Panc1 (cell line): ENCODE data around the gene CEP170B.

ENCODE experiments used
- CTCF ChIP-seq: fragments of 450-650 bp; IDR thresholded peaks from 2 replicates; pipeline ENCODE4 v1.5.1; 2017; ENCODE audit warnings: mild to moderate bottlenecking
- POLR2AphosphoS5 ChIP-seq: IDR thresholded peaks from 2 replicates; pipeline ENCODE4 v1.6.1; 2012; ENCODE audit warnings: mild to moderate bottlenecking, low read depth, low read length, moderate library complexity
- TCF7L2 ChIP-seq: IDR thresholded peaks from 2 replicates; pipeline ENCODE4 v1.6.1; 2011; ENCODE audit warnings: mild to moderate bottlenecking, low read depth, low read length, inconsistent platforms
- TF ChIP-seq, protein P1 (sequence below), 2 experiments: IDR thresholded peaks; 2 replicates each; pipeline ENCODE4 v1.6.1; 2011 to 2012; ENCODE audit warnings: low read depth in 2 of 2, control low read depth in 1 of 2, low read length in 1 of 2, mild to moderate bottlenecking in 1 of 2, moderate library complexity in 1 of 2; ENCODE audit not compliant: insufficient read depth in 1 of 2

DNA sequence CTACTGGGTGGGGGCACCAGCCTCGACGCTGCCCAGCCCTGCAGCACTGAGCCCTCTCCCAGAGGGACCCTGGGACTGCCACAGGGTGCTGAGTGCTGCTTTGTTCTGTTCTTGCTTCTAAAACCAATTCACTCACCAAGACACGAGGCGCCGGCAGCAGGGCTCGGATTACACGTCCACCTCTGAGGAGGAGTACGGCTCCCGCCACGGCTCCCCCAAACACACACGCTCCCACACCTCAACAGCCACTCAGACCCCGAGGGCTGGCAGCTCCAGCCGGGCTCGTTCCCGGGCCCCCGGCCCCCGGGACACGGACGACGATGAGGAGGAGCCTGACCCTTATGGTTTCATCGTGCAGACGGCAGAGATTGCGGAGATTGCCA, 24.3 kb downstream of the CEP170B start:
- no peak for TF ChIP-seq CTCF
- TF ChIP-seq POLR2AphosphoS5, result no peak
- TF ChIP-seq, protein P1, sequence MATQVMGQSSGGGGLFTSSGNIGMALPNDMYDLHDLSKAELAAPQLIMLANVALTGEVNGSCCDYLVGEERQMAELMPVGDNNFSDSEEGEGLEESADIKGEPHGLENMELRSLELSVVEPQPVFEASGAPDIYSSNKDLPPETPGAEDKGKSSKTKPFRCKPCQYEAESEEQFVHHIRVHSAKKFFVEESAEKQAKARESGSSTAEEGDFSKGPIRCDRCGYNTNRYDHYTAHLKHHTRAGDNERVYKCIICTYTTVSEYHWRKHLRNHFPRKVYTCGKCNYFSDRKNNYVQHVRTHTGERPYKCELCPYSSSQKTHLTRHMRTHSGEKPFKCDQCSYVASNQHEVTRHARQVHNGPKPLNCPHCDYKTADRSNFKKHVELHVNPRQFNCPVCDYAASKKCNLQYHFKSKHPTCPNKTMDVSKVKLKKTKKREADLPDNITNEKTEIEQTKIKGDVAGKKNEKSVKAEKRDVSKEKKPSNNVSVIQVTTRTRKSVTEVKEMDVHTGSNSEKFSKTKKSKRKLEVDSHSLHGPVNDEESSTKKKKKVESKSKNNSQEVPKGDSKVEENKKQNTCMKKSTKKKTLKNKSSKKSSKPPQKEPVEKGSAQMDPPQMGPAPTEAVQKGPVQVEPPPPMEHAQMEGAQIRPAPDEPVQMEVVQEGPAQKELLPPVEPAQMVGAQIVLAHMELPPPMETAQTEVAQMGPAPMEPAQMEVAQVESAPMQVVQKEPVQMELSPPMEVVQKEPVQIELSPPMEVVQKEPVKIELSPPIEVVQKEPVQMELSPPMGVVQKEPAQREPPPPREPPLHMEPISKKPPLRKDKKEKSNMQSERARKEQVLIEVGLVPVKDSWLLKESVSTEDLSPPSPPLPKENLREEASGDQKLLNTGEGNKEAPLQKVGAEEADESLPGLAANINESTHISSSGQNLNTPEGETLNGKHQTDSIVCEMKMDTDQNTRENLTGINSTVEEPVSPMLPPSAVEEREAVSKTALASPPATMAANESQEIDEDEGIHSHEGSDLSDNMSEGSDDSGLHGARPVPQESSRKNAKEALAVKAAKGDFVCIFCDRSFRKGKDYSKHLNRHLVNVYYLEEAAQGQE (IDR thresholded peaks at IDR 0.05; ENCODE audit: insufficient read depth in 1 of 2, low read depth in 2 of 2, low read length in 1 of 2), result no peak
- no peak for TF ChIP-seq TCF7L2
